ENCODE results near the gene OPA1. TPM values are rescaled to one million over a fixed set of nuclear protein-coding genes. Genes with fewer than 3 reads are reported as not detected.

The OPA1 gene
- total and polyA plus RNA-seq, 2 of the 8 experiments (the other 6 are each of a cell fraction or from before 2014, with no cell fraction given): 20.3 to 109 TPM

DNA sequence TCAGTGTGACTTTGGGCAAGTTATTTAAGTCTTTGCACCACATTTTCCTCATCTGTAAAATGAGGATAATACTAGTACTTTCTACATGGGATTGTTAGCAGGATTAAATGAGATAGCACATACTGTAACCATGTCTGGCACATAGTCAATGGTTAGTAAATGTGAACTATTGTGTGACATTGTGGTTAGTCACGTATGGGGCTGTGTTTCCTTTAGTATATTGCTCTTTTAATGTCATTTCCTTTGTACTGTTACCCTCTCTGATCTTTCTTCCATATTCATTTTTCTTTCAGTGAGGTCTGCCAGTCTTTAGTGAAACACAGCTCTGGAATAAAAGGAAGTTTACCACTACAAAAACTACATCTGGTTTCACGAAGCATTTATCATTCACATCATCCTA, 21.4 kb downstream of the OPA1 start (continued):
- TF ChIP-seq CHD7 (IDR thresholded peaks at IDR 0.05; ENCODE audit: insufficient replicate concordance, low read length): no peak
- no peak for TF ChIP-seq HDAC6 (IDR thresholded peaks at IDR 0.05; ENCODE audit: low read depth, low read length)
- TF ChIP-seq YY1 (IDR thresholded peaks at IDR 0.05; ENCODE audit: low read depth, low read length): no peak
- no peak for TF ChIP-seq SP4 (IDR thresholded peaks at IDR 0.05; ENCODE audit: low read length)
- TF ChIP-seq SUZ12 (IDR thresholded peaks at IDR 0.05; ENCODE audit: low read length): no peak
- no peak for TF ChIP-seq RBBP5 (IDR thresholded peaks at IDR 0.05; ENCODE audit: borderline replicate concordance, low read depth, low read length)
- TF ChIP-seq ASH2L (IDR thresholded peaks at IDR 0.05; ENCODE audit: low read length): no peak
- no peak for TF ChIP-seq NRF1 (IDR thresholded peaks at IDR 0.05; ENCODE audit: low read depth, low read length)

All from H1 (cell line).